Stimulated activated CD4-positive, alpha-beta T cell treated with anti-CD3 and anti-CD28 coated beads, Interleukin-12 subunit alpha, Interleukin-12 subunit beta, amount 100 ng/mL, for 4 hours (primary cell): Measurements from ENCODE around the gene FZD2.
"Not testable (repeated sequence)": the region's sequence is repeated elsewhere in the genome, so short reads cannot be mapped to it uniquely, and the experiment has no call there.

Source experiments
- DNase-seq: peaks from one replicate; pipeline ENCODE4 v3.0.0-alpha.2; 2020

The FZD2 gene

GRCh38 chr17:44578947-44579346 is 21.7 kb downstream of the FZD2 start:
- no peak for DNase-seq

GRCh38 chr17:44581868-44582267 is 24.6 kb downstream of the FZD2 start:
- DNase-seq = no peak

GRCh38 chr17:44584443-44584842 is 27.2 kb downstream of the FZD2 start:
- no peak for DNase-seq

GRCh38 chr17:44585315-44585714 is 28.0 kb downstream of the FZD2 start:
- DNase-seq = no peak

- no peak for DNase-seq
These were observed 30.1 kb downstream of the FZD2 start for GRCh38 chr17:44587339-44587738.

- no peak for DNase-seq
These were observed 32.2 kb downstream of the FZD2 start for GRCh38 chr17:44589316-44590071.

GRCh38 chr17:44590072-44590462 is 32.8 kb downstream of the FZD2 start:
- DNase-seq = not testable (repeated sequence)

- not testable (repeated sequence) for DNase-seq
These were observed 33.5 kb downstream of the FZD2 start for GRCh38 chr17:44590762-44591161.

- no peak for DNase-seq
These were observed 33.9 kb downstream of the FZD2 start for GRCh38 chr17:44591206-44591605.

- DNase-seq = no peak
These were observed 35.9 kb downstream of the FZD2 start for GRCh38 chr17:44593156-44593555.

GRCh38 chr17:44595216-44595775 is 38.0 kb downstream of the FZD2 start:
- DNase-seq = no peak

- no peak for DNase-seq
These were observed 41.0 kb downstream of the FZD2 start for GRCh38 chr17:44598329-44598728.

GRCh38 chr17:44598932-44599297 is 41.6 kb downstream of the FZD2 start:
- no peak for DNase-seq

- DNase-seq = no peak
These were observed 42.3 kb downstream of the FZD2 start for GRCh38 chr17:44599298-44600175.

- DNase-seq = no peak
These were observed 44.3 kb downstream of the FZD2 start for GRCh38 chr17:44601539-44601938.

- DNase-seq = no peak
These were observed 44.7 kb downstream of the FZD2 start for GRCh38 chr17:44601973-44602372.

- DNase-seq = no peak
These were observed 45.1 kb downstream of the FZD2 start for GRCh38 chr17:44602390-44602789.

GRCh38 chr17:44602970-44603369 is 45.7 kb downstream of the FZD2 start:
- no peak for DNase-seq

- no peak for DNase-seq
These were observed 47.0 kb downstream of the FZD2 start for GRCh38 chr17:44604116-44604761.

- DNase-seq = no peak
These were observed 47.6 kb downstream of the FZD2 start for GRCh38 chr17:44604768-44605485.

GRCh38 chr17:44606658-44607057 is 49.4 kb downstream of the FZD2 start:
- no peak for DNase-seq

GRCh38 chr17:44607836-44608690 is 50.8 kb downstream of the FZD2 start:
- no peak for DNase-seq
